Measurements from ENCODE around the gene SHKBP1. TPM values are rescaled to one million over a fixed set of nuclear protein-coding genes. Genes with fewer than 3 reads are reported as not detected.

Gene SHKBP1
- total and polyA plus RNA-seq, 2 of the 13 experiments (the other 11 are each of a cell fraction or from before 2014, with no cell fraction given) = 16.2 to 17.4 TPM

- TF ChIP-seq ATRX (CRISPR knock-in tag; IDR thresholded peaks at IDR 0.05; ENCODE audit: borderline replicate concordance) (no peak), ZNF614 (CRISPR knock-in tag; IDR thresholded peaks at IDR 0.05; ENCODE audit: borderline replicate concordance) (no peak), REPIN1 (CRISPR knock-in tag; IDR thresholded peaks at IDR 0.05; ENCODE audit: borderline replicate concordance, low read depth) (no peak), HMGXB3 (CRISPR knock-in tag; IDR thresholded peaks at IDR 0.05; ENCODE audit: borderline replicate concordance) (no peak), ATM (IDR thresholded peaks at IDR 0.05; ENCODE audit: borderline replicate concordance) (no peak), NFYC (CRISPR knock-in tag; IDR thresholded peaks at IDR 0.05) (no peak), ZBTB43 (CRISPR knock-in tag; conservative IDR thresholded peaks at IDR 0.05) (no peak), ONECUT2 (CRISPR knock-in tag; IDR thresholded peaks at IDR 0.05) (no peak), ZNF570 (CRISPR knock-in tag; IDR thresholded peaks at IDR 0.05; ENCODE audit: borderline replicate concordance) (no peak), ZNF432 (CRISPR knock-in tag; IDR thresholded peaks at IDR 0.05; ENCODE audit: borderline replicate concordance) (no peak), ZNF558 (CRISPR knock-in tag; IDR thresholded peaks at IDR 0.05; ENCODE audit: borderline replicate concordance) (peak; percentile 49; the same call in 1 of the 2 replicates), MAFK (conservative IDR thresholded peaks at IDR 0.05 in 1 of 2, IDR thresholded peaks at IDR 0.05 in 1 of 2; ENCODE audit: low read length in 2 of 2) (no peak), NRL (CRISPR knock-in tag; IDR thresholded peaks at IDR 0.05; ENCODE audit: borderline replicate concordance) (peak; percentile 79; the same call in 1 of the 2 replicates), ZFX (CRISPR knock-in tag; IDR thresholded peaks at IDR 0.05; ENCODE audit: low read depth) (peak; percentile 56), ZNF543 (CRISPR knock-in tag; IDR thresholded peaks at IDR 0.05) (no peak), HHEX (CRISPR knock-in tag; IDR thresholded peaks at IDR 0.05) (no peak), NR2F1 (CRISPR knock-in tag; IDR thresholded peaks at IDR 0.05) (no peak), ZNF232 (CRISPR knock-in tag; IDR thresholded peaks at IDR 0.05; ENCODE audit: borderline replicate concordance) (no peak), TCF7L2 (IDR thresholded peaks at IDR 0.05; ENCODE audit: low read depth, low read length) (no peak), KLF16 (CRISPR knock-in tag; IDR thresholded peaks at IDR 0.05) (no peak), RBM22 (optimal IDR thresholded peaks at IDR 0.05; ENCODE audit: low read length) (no peak), GFI1 (CRISPR knock-in tag; IDR thresholded peaks at IDR 0.05; ENCODE audit: borderline replicate concordance) (no peak), SETDB1 (CRISPR knock-in tag; IDR thresholded peaks at IDR 0.05; ENCODE audit: borderline replicate concordance) (no peak), ELK4 (CRISPR knock-in tag; IDR thresholded peaks at IDR 0.05; ENCODE audit: borderline replicate concordance) (no peak)
These were observed 28.7 kb downstream of the SHKBP1 start (continued) for GRCh38 chr19:40605216-40605971.
